IMR-90 (cell line): ENCODE results near the gene PCCB. TPM values are rescaled to one million over a fixed set of nuclear protein-coding genes. Genes with fewer than 3 reads are reported as not detected.

Source experiments
- ATAC-seq: fragments of 200-7000 bp; cut with Tn5 transposase; 2 replicates; pipeline ENCODE4 v1.9.1; 2020; ENCODE audit warnings: low read depth, mild to moderate bottlenecking, moderate library complexity
- BruUV-seq: library from RNA; stranded (reverse); fragments of 400-500 nt; replicated peaks from 2 replicates; lab custom pipeline; 2021; lab: Mats Ljungman, UMichigan
- CTCF ChIA-PET: fragments of 300-600 bp; formaldehyde crosslinking; extraction: SDS; loops from one replicate; lab custom pipeline; 2021; ENCODE audit warnings: antibody characterized with exemption; lab: Yijun Ruan, JAX
- POLR2A ChIA-PET: fragments of 300-600 bp; sonication (Branson Sonifier 250); formaldehyde crosslinking; loops from one replicate; lab custom pipeline; 2022; ENCODE audit warnings: antibody characterized with exemption; ENCODE audit not compliant: unreplicated experiment; lab: Charles Lee
- DNase-seq: peaks from one replicate; pipeline ENCODE4 v3.0.0; 2013
- H2AFZ ChIP-seq: replicated peaks from 2 replicates; pipeline ENCODE3; 2013; ENCODE audit warnings: low read length, mild to moderate bottlenecking; ENCODE audit not compliant: poor library complexity
- H2AK5ac ChIP-seq: 2 replicates; pipeline ENCODE4 v1.6.1; 2013; ENCODE audit warnings: low read depth, low read length, inconsistent platforms
- H2AK9ac ChIP-seq: replicated peaks from 2 replicates; pipeline ENCODE3; 2013; ENCODE audit warnings: mild to moderate bottlenecking, low read depth, low read length, moderate library complexity; ENCODE audit not compliant: poor library complexity
- H2BK120ac ChIP-seq: 2 replicates; pipeline ENCODE4 v1.6.1; 2013; ENCODE audit warnings: low read depth, low read length, inconsistent platforms
- H2BK15ac ChIP-seq: 3 replicates; pipeline ENCODE4 v1.6.1; 2013; ENCODE audit warnings: low read depth, low read length, inconsistent platforms
- H2BK20ac ChIP-seq: 2 replicates; pipeline ENCODE4 v1.6.1; 2013; ENCODE audit warnings: low read depth, mild to moderate bottlenecking, inconsistent platforms, low read length, moderate library complexity
- H2BK5ac ChIP-seq: 2 replicates; pipeline ENCODE4 v1.6.1; 2013; ENCODE audit warnings: mild to moderate bottlenecking, low read depth, low read length, inconsistent platforms; ENCODE audit not compliant: poor library complexity, severe bottlenecking
- H3K14ac ChIP-seq: replicated peaks from 2 replicates; pipeline ENCODE4 v1.6.1; 2013; ENCODE audit warnings: low read depth, low read length, inconsistent platforms
- H3K18ac ChIP-seq: 2 replicates; pipeline ENCODE4 v1.6.1; 2013; ENCODE audit warnings: low read depth, low read length, control low read depth
- H3K23ac ChIP-seq: 2 replicates; pipeline ENCODE4 v1.6.1; 2013; ENCODE audit warnings: low read depth, low read length, inconsistent platforms
- H3K27ac ChIP-seq: 2 replicates; pipeline ENCODE4 v1.5.1; 2013; ENCODE audit warnings: mild to moderate bottlenecking, control low read depth, low read length; ENCODE audit not compliant: insufficient read depth
- H3K27me3 ChIP-seq: 2 replicates; pipeline ENCODE4 v1.6.1; 2013; ENCODE audit warnings: low read length; ENCODE audit not compliant: control insufficient read depth, insufficient read depth
- H3K36me3 ChIP-seq: 2 replicates; pipeline ENCODE4 v1.6.1; 2013; ENCODE audit warnings: low read length, mixed read lengths; ENCODE audit not compliant: control insufficient read depth, insufficient read depth
- H3K4ac ChIP-seq: 2 replicates; pipeline ENCODE4 v1.6.1; 2013; ENCODE audit warnings: low read depth, low read length, inconsistent platforms
- H3K4me1 ChIP-seq: 2 replicates; pipeline ENCODE4 v1.6.1; 2013; ENCODE audit warnings: low read length, mixed read lengths; ENCODE audit not compliant: control insufficient read depth, insufficient read depth
- H3K4me2 ChIP-seq: 2 replicates; pipeline ENCODE4 v1.6.1; 2013; ENCODE audit warnings: low read depth, mild to moderate bottlenecking, control low read depth, low read length, moderate library complexity
- H3K4me3 ChIP-seq: 2 replicates; pipeline ENCODE4 v1.5.1; 2013; ENCODE audit warnings: low read depth, mild to moderate bottlenecking, control low read depth, low read length, moderate library complexity; ENCODE audit not compliant: insufficient read depth
- H3K56ac ChIP-seq: 2 replicates; pipeline ENCODE4 v1.6.1; 2013; ENCODE audit warnings: low read length, inconsistent platforms; ENCODE audit not compliant: insufficient read depth; ENCODE audit errors: extremely low read depth
- H3K79me1 ChIP-seq, 2 experiments: 2 replicates each; pipeline ENCODE4 v1.6.1; 2013; ENCODE audit warnings: low read length in 2 of 2, inconsistent platforms in 1 of 2, low read depth in 1 of 2
- H3K9ac ChIP-seq: 2 replicates; pipeline ENCODE4 v1.6.1; 2013; ENCODE audit warnings: low read depth, low read length, control low read depth
- H3K9me1 ChIP-seq: 2 replicates; pipeline ENCODE4 v1.6.1; 2013; ENCODE audit warnings: low read length, inconsistent platforms; ENCODE audit not compliant: insufficient read depth
- H3K9me3 ChIP-seq: 2 replicates; pipeline ENCODE4 v1.6.1; 2013; ENCODE audit warnings: low read length; ENCODE audit not compliant: control insufficient read depth, insufficient read depth
- H4K20me1 ChIP-seq: 2 replicates; pipeline ENCODE4 v1.6.1; 2013; ENCODE audit warnings: low read length, inconsistent platforms; ENCODE audit not compliant: insufficient read depth
- H4K5ac ChIP-seq: 2 replicates; pipeline ENCODE4 v1.6.1; 2013; ENCODE audit warnings: mild to moderate bottlenecking, low read depth, low read length, control low read depth
- H4K8ac ChIP-seq, 2 experiments: 2 replicates each; pipeline ENCODE4 v1.6.1; 2013; ENCODE audit warnings: low read depth in 2 of 2, low read length in 2 of 2, control low read depth in 1 of 2, inconsistent platforms in 1 of 2
- H4K91ac ChIP-seq: 2 replicates; pipeline ENCODE4 v1.6.1; 2013; ENCODE audit warnings: low read depth, low read length, inconsistent platforms; ENCODE audit not compliant: insufficient read depth
- BHLHE40 ChIP-seq: fragments of 150-350 bp; IDR thresholded peaks from 2 replicates; pipeline ENCODE4 v1.6.1; 2016; ENCODE audit warnings: mild to moderate bottlenecking, low read depth, low read length
- CEBPB ChIP-seq: IDR thresholded peaks from 2 replicates; pipeline ENCODE4 v1.6.1; 2012; ENCODE audit warnings: low read depth, low read length, improper control_type of control experiment
- CHD1 ChIP-seq: IDR thresholded peaks from 2 replicates; pipeline ENCODE4 v1.6.1; 2012; ENCODE audit warnings: low read depth, low read length, improper control_type of control experiment
- CTCF ChIP-seq: conservative IDR thresholded peaks from 2 replicates; pipeline ENCODE4 v1.5.1; 2012; ENCODE audit warnings: mild to moderate bottlenecking, low read depth, low read length, improper control_type of control experiment
- FOS ChIP-seq: fragments of 150-350 bp; IDR thresholded peaks from 2 replicates; pipeline ENCODE4 v1.6.1; 2016; ENCODE audit warnings: low read depth, low read length
- MAFK ChIP-seq: IDR thresholded peaks from 2 replicates; pipeline ENCODE4 v1.6.1; 2012; ENCODE audit warnings: low read depth, low read length, improper control_type of control experiment
- MAZ ChIP-seq: IDR thresholded peaks from 2 replicates; pipeline ENCODE4 v1.6.1; 2012; ENCODE audit warnings: low read depth, mild to moderate bottlenecking, low read length, improper control_type of control experiment, moderate library complexity, borderline replicate concordance
- MXI1 ChIP-seq: IDR thresholded peaks from 2 replicates; pipeline ENCODE4 v1.6.1; 2012; ENCODE audit warnings: low read depth, mild to moderate bottlenecking, low read length, moderate library complexity, borderline replicate concordance
- NFE2L2 ChIP-seq: fragments of 150-350 bp; IDR thresholded peaks from 2 replicates; pipeline ENCODE4 v1.6.1; 2016; ENCODE audit warnings: low read depth, mild to moderate bottlenecking, low read length
- POLR2A ChIP-seq: IDR thresholded peaks from 2 replicates; pipeline ENCODE4 v1.6.1; 2012; ENCODE audit warnings: mild to moderate bottlenecking, low read depth, low read length
- RAD21 ChIP-seq: IDR thresholded peaks from 2 replicates; pipeline ENCODE4 v1.6.1; 2012; ENCODE audit warnings: low read length, improper control_type of control experiment
- RCOR1 ChIP-seq: IDR thresholded peaks from 2 replicates; pipeline ENCODE4 v1.6.1; 2012; ENCODE audit warnings: mild to moderate bottlenecking, low read length, improper control_type of control experiment; ENCODE audit not compliant: insufficient replicate concordance
- RFX5 ChIP-seq: IDR thresholded peaks from 2 replicates; pipeline ENCODE4 v1.8.0; 2012; ENCODE audit warnings: low read depth, mild to moderate bottlenecking, low read length, moderate library complexity
- SMC3 ChIP-seq: fragments of 150-350 bp; IDR thresholded peaks from 2 replicates; pipeline ENCODE4 v1.6.1; 2016; ENCODE audit warnings: low read depth, mild to moderate bottlenecking, antibody characterized with exemption, low read length, moderate library complexity
- USF2 ChIP-seq: fragments of 150-350 bp; IDR thresholded peaks from 2 replicates; pipeline ENCODE4 v1.6.1; 2017; ENCODE audit warnings: mild to moderate bottlenecking, antibody characterized with exemption, low read length, low read depth
- WGBS, 2 experiments: methylation state at CpG; one replicate each; pipeline versions ENCODE4 v1.1.5 to v1.1.7; 2013; ENCODE audit warnings: missing lambda C conversion rate in 2 of 2; ENCODE audit not compliant: insufficient read length in 1 of 2; ENCODE audit errors: extremely low coverage in 2 of 2; 5-methylcytosine and 5-hydroxymethylcytosine counted together
- dilution Hi-C: fragments of 300-500 bp; cut with HindIII; formaldehyde crosslinking; loops from one replicate; pipeline ENCODE4 v1.14.3; 2018; ENCODE audit warnings: low sequenced_read_pairs; ENCODE audit not compliant: unreplicated experiment
- in situ Hi-C: fragments of 300-500 bp; cut with MboI; formaldehyde crosslinking; loops from 3 replicates; pipeline ENCODE4 v1.14.3; 2019; ENCODE audit warnings: low sequenced_read_pairs, inconsistent platforms, mixed read lengths
- intact Hi-C: fragments of 100-400 bp; cut with micrococcal nuclease; formaldehyde crosslinking; loops from 2 replicates; pipeline ENCODE4 v1.10.0; 2022
- polyA plus RNA-seq, 3 experiments: library from polyadenylated mRNA; depleted of rRNA; stranded (reverse); fragments of >200 nt; gene quantifications; 2 replicates each; pipeline ENCODE4 v1.2.3, GENCODE V29; 2012; ENCODE audit warnings: low replicate concordance in 1 of 3
- total RNA-seq: library from RNA; depleted of rRNA; stranded (reverse); fragments of >200 nt; gene quantifications from 2 replicates; pipeline ENCODE4 v1.2.3, GENCODE V29; 2012
- TF ChIP-seq, protein P1 (sequence below): fragments of 150-350 bp; IDR thresholded peaks from 2 replicates; pipeline ENCODE4 v1.6.1; 2016; ENCODE audit warnings: low read depth, mild to moderate bottlenecking, low read length, moderate library complexity, borderline replicate concordance

Gene PCCB
- total and polyA plus RNA-seq, 2 of the 4 experiments (the other 2 are of a cell fraction), result 40.5 to 76.2 TPM

DNA sequence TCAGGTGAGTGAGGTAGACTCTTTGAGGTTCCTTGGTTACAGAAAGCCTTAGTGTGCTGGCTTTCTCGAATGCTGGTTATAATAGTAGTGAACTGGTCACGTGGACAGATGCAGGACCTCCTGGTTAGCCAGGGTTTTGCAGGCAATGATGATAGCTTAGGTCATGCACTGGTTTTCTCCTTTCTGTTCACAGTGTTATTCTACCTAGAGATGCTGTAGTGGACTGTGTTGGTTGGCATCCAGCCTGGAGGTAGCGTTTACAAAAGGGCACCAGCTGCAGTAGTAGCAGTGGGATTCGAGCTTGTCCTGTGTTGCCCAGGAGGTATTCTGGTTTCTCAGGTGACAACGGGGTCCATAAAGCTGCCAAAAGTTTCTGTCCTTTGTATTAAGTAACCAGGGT, 27.0 kb downstream of the PCCB start:
- H3K9me3 ChIP-seq, result peaks cover 10% of the 10 kb centered on the region
- dilution Hi-C loops (no loop called here), in situ Hi-C loops (no loop called here), intact Hi-C loops (no loop called here)
- peaks cover 4% of the 10 kb centered on the region; the same call in 1 of the 2 replicates for H3K36me3 ChIP-seq
- ATAC-seq (no peak), DNase-seq (no peak)
- no peak overlapping the region for H2BK120ac ChIP-seq
- H4K5ac ChIP-seq, result no peak overlapping the region
- H3K4me1 ChIP-seq, result peaks cover 4% of the 10 kb centered on the region
- no peak for TF ChIP-seq POLR2A
- no peak for TF ChIP-seq CHD1
- no peak for TF ChIP-seq SMC3
- no peak for TF ChIP-seq USF2
- TF ChIP-seq MXI1, result no peak
- TF ChIP-seq MAFK, result no peak
- TF ChIP-seq RCOR1, result no peak
- no peak for TF ChIP-seq RAD21
- TF ChIP-seq NFE2L2, result no peak
- TF ChIP-seq CTCF, result no peak
- no peak for TF ChIP-seq BHLHE40
- TF ChIP-seq, protein P1, sequence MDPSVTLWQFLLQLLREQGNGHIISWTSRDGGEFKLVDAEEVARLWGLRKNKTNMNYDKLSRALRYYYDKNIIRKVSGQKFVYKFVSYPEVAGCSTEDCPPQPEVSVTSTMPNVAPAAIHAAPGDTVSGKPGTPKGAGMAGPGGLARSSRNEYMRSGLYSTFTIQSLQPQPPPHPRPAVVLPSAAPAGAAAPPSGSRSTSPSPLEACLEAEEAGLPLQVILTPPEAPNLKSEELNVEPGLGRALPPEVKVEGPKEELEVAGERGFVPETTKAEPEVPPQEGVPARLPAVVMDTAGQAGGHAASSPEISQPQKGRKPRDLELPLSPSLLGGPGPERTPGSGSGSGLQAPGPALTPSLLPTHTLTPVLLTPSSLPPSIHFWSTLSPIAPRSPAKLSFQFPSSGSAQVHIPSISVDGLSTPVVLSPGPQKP, result no peak
- no peak for TF ChIP-seq RFX5
- no peak for TF ChIP-seq CEBPB
- TF ChIP-seq MAZ, result no peak
- TF ChIP-seq FOS, result no peak
- H3K4ac ChIP-seq, result no peak overlapping the region
- H2BK5ac ChIP-seq, result no peak overlapping the region
- no TSS peak for BruUV-seq
- H4K91ac ChIP-seq, result no peak overlapping the region
- H3K23ac ChIP-seq, result no peak overlapping the region
- H3K27me3 ChIP-seq, result no peaks in the 10 kb centered on the region
- no peak overlapping the region for H2AK9ac ChIP-seq
- H3K14ac ChIP-seq, result no peak overlapping the region
- H3K56ac ChIP-seq, result no peak overlapping the region
- H2BK20ac ChIP-seq, result no peak overlapping the region
- H3K9me1 ChIP-seq, result peaks cover 6% of the 10 kb centered on the region; the same call in 1 of the 2 replicates
- 100% methylated on average over 3 of the region's 5 CpGs; no CpG with 5 or more reads in 1 of the 2 experiments for WGBS, 2 experiments
- H3K79me1 ChIP-seq, result peaks cover 9 to 21% of the 10 kb centered on the region in 2 experiments; a peak in 3 of 4 replicates
- H2BK15ac ChIP-seq, result no peak overlapping the region
- no peak overlapping the region for H3K4me3 ChIP-seq
- H3K4me2 ChIP-seq, result no peak overlapping the region
- no peak overlapping the region for H4K8ac ChIP-seq
- no peak overlapping the region for H2AK5ac ChIP-seq
- no peak overlapping the region for H3K18ac ChIP-seq
- no peak overlapping the region for H3K9ac ChIP-seq
- no peaks in the 10 kb centered on the region for H4K20me1 ChIP-seq
- H2AFZ ChIP-seq, result no peak overlapping the region
- H3K27ac ChIP-seq, result no peak overlapping the region
- ChIA-PET POLR2A (no interaction called here), CTCF (no interaction called here)
